Mesenchymal stem cell (in vitro differentiated cells and primary cell): Measurements from ENCODE around the gene SKA2. TPM values are rescaled to one million over a fixed set of nuclear protein-coding genes. Genes with fewer than 3 reads are reported as not detected.

Source experiments
- DNase-seq: peaks from one replicate; pipeline ENCODE4 v3.0.0-alpha.2; 2013
- H2AFZ ChIP-seq: one replicate; pipeline ENCODE4 v1.6.1; 2013; ENCODE audit warnings: low read depth, mild to moderate bottlenecking, control low read depth, inconsistent platforms, low read length, moderate library complexity
- H2AK5ac ChIP-seq: 2 replicates; pipeline ENCODE4 v1.6.1; 2013; ENCODE audit warnings: low read length, moderate library complexity, mild to moderate bottlenecking, inconsistent platforms; ENCODE audit not compliant: severe bottlenecking
- H2BK120ac ChIP-seq: one replicate; pipeline ENCODE4 v1.6.1; 2013; ENCODE audit warnings: low read depth, mild to moderate bottlenecking, inconsistent platforms, low read length, moderate library complexity
- H2BK12ac ChIP-seq, 2 experiments: one replicate each; pipeline ENCODE4 v1.6.1; 2013; ENCODE audit warnings: inconsistent platforms in 2 of 2, low read length in 2 of 2, mild to moderate bottlenecking in 2 of 2, moderate library complexity in 2 of 2, control low read depth in 1 of 2
- H2BK15ac ChIP-seq: one replicate; pipeline ENCODE4 v1.6.1; 2013; ENCODE audit warnings: mild to moderate bottlenecking, low read depth, inconsistent platforms; ENCODE audit not compliant: poor library complexity, severe bottlenecking
- H2BK5ac ChIP-seq: 2 replicates; pipeline ENCODE4 v1.6.1; 2013; ENCODE audit warnings: low read depth, mild to moderate bottlenecking, low read length, control low read depth, inconsistent platforms; ENCODE audit not compliant: poor library complexity, severe bottlenecking
- H3K14ac ChIP-seq, 2 experiments: one replicate each; pipeline ENCODE4 v1.6.1; 2013; ENCODE audit warnings: inconsistent platforms in 2 of 2, low read length in 2 of 2, control low read depth in 1 of 2, mild to moderate bottlenecking in 1 of 2, moderate library complexity in 1 of 2
- H3K18ac ChIP-seq, 2 experiments: one replicate each; pipeline ENCODE4 v1.6.1; 2013; ENCODE audit warnings: inconsistent platforms in 2 of 2, low read length in 2 of 2, control low read depth in 1 of 2, low read depth in 1 of 2, mild to moderate bottlenecking in 1 of 2
- H3K23ac ChIP-seq, 2 experiments: one replicate each; pipeline ENCODE4 v1.6.1; 2013; ENCODE audit warnings: inconsistent platforms in 2 of 2, low read length in 2 of 2, mild to moderate bottlenecking in 2 of 2, moderate library complexity in 2 of 2, control low read depth in 1 of 2
- H3K27ac ChIP-seq: 2 replicates; pipeline ENCODE4 v1.5.1; 2013; ENCODE audit warnings: mild to moderate bottlenecking, moderate library complexity, low read length, control low read depth, inconsistent platforms; ENCODE audit not compliant: poor library complexity, severe bottlenecking
- H3K27me3 ChIP-seq, 2 experiments: 2 replicates each; pipeline versions ENCODE4 v1.6.1 to v1.7.0; 2013; ENCODE audit warnings: low read length in 2 of 2, mild to moderate bottlenecking in 2 of 2, moderate library complexity in 2 of 2, control low read depth in 1 of 2, inconsistent platforms in 1 of 2; ENCODE audit not compliant: control insufficient read depth in 1 of 2, insufficient read depth in 1 of 2
- H3K36me3 ChIP-seq, 2 experiments: 2 replicates each; pipeline versions ENCODE4 v1.6.1 to v1.7.0; 2013; ENCODE audit warnings: low read length in 2 of 2, control low read depth in 1 of 2, inconsistent platforms in 1 of 2, low read depth in 1 of 2, mild to moderate bottlenecking in 1 of 2; ENCODE audit not compliant: insufficient read depth in 2 of 2, control insufficient read depth in 1 of 2
- H3K4ac ChIP-seq, 2 experiments: one replicate each; pipeline ENCODE4 v1.6.1; 2013; ENCODE audit warnings: inconsistent platforms in 2 of 2, low read length in 2 of 2, mild to moderate bottlenecking in 2 of 2, moderate library complexity in 2 of 2, control low read depth in 1 of 2, low read depth in 1 of 2
- H3K4me1 ChIP-seq: 2 replicates; pipeline ENCODE4 v1.6.1; 2013; ENCODE audit warnings: low read depth, low read length, control low read depth; ENCODE audit not compliant: control insufficient read depth, insufficient read depth
- H3K4me2 ChIP-seq: 2 replicates; pipeline ENCODE4 v1.6.1; 2013; ENCODE audit warnings: low read length, mild to moderate bottlenecking, inconsistent platforms; ENCODE audit not compliant: poor library complexity, severe bottlenecking
- H3K4me3 ChIP-seq, 2 experiments: 2 replicates each; pipeline versions ENCODE4 v1.5.1 to v1.7.0; 2013; ENCODE audit warnings: low read length in 2 of 2, mild to moderate bottlenecking in 2 of 2, control low read depth in 1 of 2, low read depth in 1 of 2; ENCODE audit not compliant: insufficient read depth in 1 of 2
- H3K79me1 ChIP-seq: replicated peaks from 2 replicates; pipeline ENCODE4 v1.6.1; 2013; ENCODE audit warnings: mild to moderate bottlenecking, control low read depth, low read length, inconsistent platforms; ENCODE audit not compliant: poor library complexity, severe bottlenecking
- H3K9ac ChIP-seq: 2 replicates; pipeline ENCODE4 v1.7.0; 2013; ENCODE audit warnings: mild to moderate bottlenecking, low read length, moderate library complexity
- H3K9me3 ChIP-seq: 2 replicates; pipeline ENCODE4 v1.7.0; 2013; ENCODE audit warnings: mild to moderate bottlenecking, low read length; ENCODE audit not compliant: control insufficient read depth
- H4K8ac ChIP-seq: one replicate; pipeline ENCODE4 v1.6.1; 2013; ENCODE audit warnings: inconsistent platforms, mild to moderate bottlenecking, low read length, moderate library complexity
- H4K91ac ChIP-seq: one replicate; pipeline ENCODE4 v1.6.1; 2013; ENCODE audit warnings: mild to moderate bottlenecking, low read length, inconsistent platforms
- WGBS: methylation state at CpG from one replicate; pipeline ENCODE4 v1.1.7; 2013; ENCODE audit warnings: mixed read lengths; 5-methylcytosine and 5-hydroxymethylcytosine counted together
- polyA plus RNA-seq, 2 experiments: library from polyadenylated mRNA; stranded (reverse); fragments of 200-250 nt; gene quantifications; one replicate each; pipeline ENCODE4 v1.2.3, GENCODE V29; 2013

The SKA2 gene, protein sequence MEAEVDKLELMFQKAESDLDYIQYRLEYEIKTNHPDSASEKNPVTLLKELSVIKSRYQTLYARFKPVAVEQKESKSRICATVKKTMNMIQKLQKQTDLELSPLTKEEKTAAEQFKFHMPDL
- 112 TPM for polyA plus RNA-seq (2013, experiment 1 of 2)
- 114 TPM for polyA plus RNA-seq (2013, experiment 2 of 2)

DNA sequence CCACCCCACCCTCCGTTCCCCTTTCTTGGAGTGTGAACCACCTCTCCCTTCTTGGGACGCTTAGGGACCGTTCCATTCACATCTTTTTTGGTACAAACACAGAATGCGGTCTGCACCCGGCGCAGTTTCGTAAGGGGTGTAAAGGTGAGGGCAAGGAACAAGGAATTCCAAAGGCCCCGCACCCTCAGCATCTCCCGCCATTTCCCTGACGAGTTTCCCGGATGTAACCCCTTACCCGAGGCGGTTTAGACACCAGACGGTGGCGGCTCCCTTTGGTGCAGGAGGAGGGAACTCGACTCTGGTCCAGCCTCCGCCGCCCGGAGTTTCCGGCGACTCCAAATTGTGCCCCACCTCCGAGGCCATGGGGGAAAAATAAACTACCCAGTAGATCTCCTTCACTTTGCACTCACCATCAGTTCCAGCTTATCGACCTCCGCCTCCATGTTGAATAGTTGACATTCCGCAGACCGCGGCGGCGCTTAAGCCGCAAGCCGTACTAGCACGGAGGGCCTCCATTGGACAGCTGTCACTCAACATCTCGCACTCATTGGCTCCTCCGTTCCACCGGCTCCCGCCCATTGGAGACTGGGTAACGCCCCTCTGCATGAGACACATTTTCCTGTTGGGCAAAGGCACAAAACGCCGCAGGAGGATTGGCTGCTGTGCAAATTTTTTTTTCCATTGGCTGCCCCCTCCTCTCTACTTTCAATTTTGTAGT, at the start of gene SKA2:
TSS of gene SKA2 (minus strand) at position 466 of the 718 bp plus-strand sequence. CDS start at position 443, 23 bp downstream.
- peak within 1 kb of the TSS; percentile 93 for H3K9ac ChIP-seq
- H3K36me3 ChIP-seq, result no peaks in the 10 kb centered on the region
- H3K14ac ChIP-seq, result no peak within 1 kb of the TSS
- under 1% methylated on average over 39 of the region's 39 CpGs for WGBS
- H3K9me3 ChIP-seq, result no peaks in the 10 kb centered on the region
- H2AFZ ChIP-seq, result peak within 1 kb of the TSS; percentile 29
- peak within 1 kb of the TSS; percentile 64 to 89 for H3K4me3 ChIP-seq
- H2BK12ac ChIP-seq, result peak within 1 kb of the TSS in 1 of 2 experiments; percentile 54
- H3K4me2 ChIP-seq, result peak within 1 kb of the TSS; percentile 92
- no peaks in the 10 kb centered on the region for H3K27me3 ChIP-seq
- H3K23ac ChIP-seq, result no peak within 1 kb of the TSS
- H2BK120ac ChIP-seq, result no peak within 1 kb of the TSS
- H4K8ac ChIP-seq, result peak within 1 kb of the TSS; percentile 5
- no peak within 1 kb of the TSS for H2AK5ac ChIP-seq
- peak within 1 kb of the TSS; percentile 10 to 61 for H3K18ac ChIP-seq
- peak within 1 kb of the TSS; percentile 18 for H4K91ac ChIP-seq
- DNase-seq, result peak; percentile 100
- peak within 1 kb of the TSS; percentile 19 for H2BK15ac ChIP-seq
- peak within 1 kb of the TSS; percentile 87 for H3K27ac ChIP-seq
- H3K79me1 ChIP-seq, result no peaks in the 10 kb centered on the region
- peak within 1 kb of the TSS in 1 of 2 experiments; percentile 78 for H3K4ac ChIP-seq
- peak within 1 kb of the TSS; percentile 50 for H2BK5ac ChIP-seq
- peaks cover 5% of the 10 kb centered on the region for H3K4me1 ChIP-seq

DNA sequence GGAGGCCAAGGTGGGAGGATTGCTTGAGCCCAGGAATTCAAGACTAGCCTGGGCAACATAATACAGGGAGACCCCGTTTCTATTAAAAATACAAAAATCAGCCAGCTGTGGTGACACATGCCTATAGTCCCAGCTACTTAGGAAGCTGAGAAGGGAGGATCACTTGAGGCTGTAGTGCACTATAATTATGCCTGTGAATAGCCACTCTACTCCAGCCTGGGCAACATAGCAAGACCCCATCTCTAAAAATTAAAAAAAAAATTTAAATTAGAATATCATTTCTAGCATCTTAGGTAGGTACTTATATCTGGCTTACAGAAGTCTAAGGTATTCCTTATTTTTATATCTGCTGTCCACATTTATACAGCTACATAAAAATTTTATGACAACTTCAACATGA, 47.3 kb upstream of the SKA2 start:
- H3K4ac ChIP-seq, result no peak overlapping the region
- no peak overlapping the region for H3K4me3 ChIP-seq
- peaks cover 5% of the 10 kb centered on the region for H3K79me1 ChIP-seq
- no peak overlapping the region for H4K91ac ChIP-seq
- H2BK120ac ChIP-seq, result no peak overlapping the region
- no peaks in the 10 kb centered on the region for H3K4me1 ChIP-seq
- H2BK5ac ChIP-seq, result no peak overlapping the region
- no peak overlapping the region for H2BK15ac ChIP-seq
- no peak overlapping the region for H3K27ac ChIP-seq
- no peak overlapping the region for H3K14ac ChIP-seq
- no peak overlapping the region for H3K23ac ChIP-seq
- no peak overlapping the region for H3K9ac ChIP-seq
- no peak overlapping the region for H4K8ac ChIP-seq
- WGBS, result 83% methylated on average over 1 of the region's 1 CpG
- no peak overlapping the region for H2AK5ac ChIP-seq
- no peak overlapping the region for H3K4me2 ChIP-seq
- peaks cover 0 to 4% of the 10 kb centered on the region in 2 experiments for H3K36me3 ChIP-seq
- H3K9me3 ChIP-seq, result no peaks in the 10 kb centered on the region
- no peak overlapping the region for H2AFZ ChIP-seq
- no peak for DNase-seq
- H3K27me3 ChIP-seq, result no peaks in the 10 kb centered on the region
- no peak overlapping the region for H2BK12ac ChIP-seq
- no peak overlapping the region for H3K18ac ChIP-seq

DNA sequence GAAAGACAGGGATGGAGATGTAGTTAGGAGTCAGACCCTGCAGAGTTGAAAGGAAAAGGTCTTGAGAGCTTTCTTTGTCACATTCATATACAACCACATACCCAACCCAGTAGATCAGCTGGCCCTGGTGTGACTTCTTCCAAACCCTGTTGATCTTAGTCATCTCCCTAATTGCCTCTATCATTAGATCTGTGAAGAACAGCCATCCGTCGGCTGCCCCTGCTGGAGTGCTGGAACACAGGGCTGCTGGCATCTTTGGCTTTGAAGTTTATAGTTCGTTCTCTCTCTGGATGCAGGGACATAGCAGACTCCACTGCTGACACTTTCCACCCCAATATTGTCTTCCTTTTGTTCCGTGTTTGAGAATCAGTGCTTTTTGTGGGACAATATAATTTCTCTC, 44.4 kb upstream of the SKA2 start:
- H3K23ac ChIP-seq, result no peak overlapping the region
- H3K79me1 ChIP-seq, result peaks cover 5% of the 10 kb centered on the region
- no peaks in the 10 kb centered on the region for H3K9me3 ChIP-seq
- WGBS, result 90% methylated on average over 4 of the region's 4 CpGs
- no peak overlapping the region for H2AFZ ChIP-seq
- H4K8ac ChIP-seq, result no peak overlapping the region
- H3K4ac ChIP-seq, result no peak overlapping the region
- no peak overlapping the region for H3K9ac ChIP-seq
- no peak overlapping the region for H2BK15ac ChIP-seq
- no peaks in the 10 kb centered on the region for H3K4me1 ChIP-seq
- no peak overlapping the region for H3K27ac ChIP-seq
- no peak overlapping the region for H2BK12ac ChIP-seq
- H3K36me3 ChIP-seq, result peaks cover 0 to 4% of the 10 kb centered on the region in 2 experiments
- H3K4me2 ChIP-seq, result no peak overlapping the region
- H3K27me3 ChIP-seq, result no peaks in the 10 kb centered on the region
- H2BK120ac ChIP-seq, result no peak overlapping the region
- no peak overlapping the region for H2AK5ac ChIP-seq
- no peak overlapping the region for H2BK5ac ChIP-seq
- no peak for DNase-seq
- H4K91ac ChIP-seq, result no peak overlapping the region
- H3K14ac ChIP-seq, result no peak overlapping the region
- H3K18ac ChIP-seq, result no peak overlapping the region
- no peak overlapping the region for H3K4me3 ChIP-seq

DNA sequence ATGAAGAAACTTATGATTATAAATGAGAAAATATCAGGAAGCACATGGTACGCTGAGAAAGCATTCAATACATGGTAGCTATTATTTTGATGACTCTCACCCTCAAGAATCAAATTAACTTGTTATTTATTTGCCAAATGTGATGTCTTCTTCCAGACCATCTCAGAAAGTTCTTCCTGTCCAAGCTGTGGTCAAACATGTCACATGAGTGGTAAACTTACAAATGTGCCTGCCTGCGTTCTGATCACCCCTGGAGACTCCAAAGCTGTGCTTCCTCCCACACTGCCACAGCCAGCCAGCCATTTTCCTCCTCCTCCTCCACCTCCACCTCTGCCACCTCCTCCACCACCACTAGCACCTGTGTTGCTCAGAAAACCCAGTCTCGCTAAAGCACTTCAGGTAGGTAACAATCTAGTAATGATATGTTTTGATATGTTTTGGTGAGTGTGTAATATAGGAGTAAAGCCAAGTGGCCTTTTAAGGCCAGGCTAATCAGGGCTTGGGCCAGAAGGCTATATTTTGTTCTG, 38.4 kb upstream of the SKA2 start:
- Histone ChIP-seq H3K36me3 (peaks cover 0 to 12% of the 10 kb centered on the region in 2 experiments), H3K4me1 (peaks cover 5% of the 10 kb centered on the region), H2AK5ac (no peak overlapping the region), H2AFZ (no peak overlapping the region), H3K27ac (peak overlapping the region; percentile 77), H3K79me1 (peaks cover 10% of the 10 kb centered on the region), H4K91ac (no peak overlapping the region), H3K27me3 (no peaks in the 10 kb centered on the region), H3K4me3 (no peak overlapping the region), H3K23ac (no peak overlapping the region), H3K18ac (no peak overlapping the region), H4K8ac (no peak overlapping the region), H3K9me3 (no peaks in the 10 kb centered on the region), H2BK15ac (no peak overlapping the region), H3K14ac (no peak overlapping the region), H2BK12ac (no peak overlapping the region), H2BK5ac (no peak overlapping the region), H3K4me2 (peak overlapping the region; percentile 10), H3K4ac (no peak overlapping the region), H3K9ac (no peak overlapping the region), H2BK120ac (no peak overlapping the region)
- WGBS, result 100% methylated on average over 3 of the region's 3 CpGs
- DNase-seq, result no peak
